Transverse colon (tissue), 4 donors: ENCODE data around the gene MS4A4E.

Experiments
- CTCF ChIP-seq, 5 experiments: fragments of 200-600 bp in 3 of 5; fragments of 450-650 bp in 2 of 5; sonication (generic) in 3 of 5; IDR thresholded peaks; 1 replicate in 2 of 5; 2 replicates in 3 of 5; pipeline ENCODE4 v1.5.1; 2016 to 2017; ENCODE audit warnings: antibody characterized with exemption in 5 of 5, inconsistent platforms in 3 of 5, mild to moderate bottlenecking in 2 of 5, moderate library complexity in 1 of 5
- POLR2AphosphoS5 ChIP-seq, 3 donors: sonication (generic); formaldehyde crosslinking; IDR thresholded peaks; one replicate each; pipeline ENCODE4 v1.6.1; 2016; ENCODE audit warnings: antibody characterized with exemption in 3 of 3

GRCh38 chr11:60165951-60166350 is 77.0 kb downstream of the MS4A4E start:
- TF ChIP-seq CTCF (IDR thresholded peaks at IDR 0.05): no peak
- no peak for TF ChIP-seq POLR2AphosphoS5 (IDR thresholded peaks at IDR 0.05)
